Esophagus muscularis mucosa (tissue), 4 donors: ENCODE measurements around the gene RNF126. TPM values are rescaled to one million over a fixed set of nuclear protein-coding genes. Genes with fewer than 3 reads are reported as not detected.
A peak's percentile ranks its signal among the peaks of the same experiment; 100 is the strongest.

Experiments
- DNase-seq: peaks from one replicate; pipeline ENCODE4 v3.0.0-alpha.2; 2017; ENCODE audit errors: extremely low spot score
- H3K27ac ChIP-seq, 4 donors: fragments of 200-600 bp; sonication (generic); replicated peaks in 1 of 4; 1 replicate in 3 of 4; 2 replicates in 1 of 4; pipeline ENCODE4 v1.5.1; 2016 to 2019; ENCODE audit warnings: mild to moderate bottlenecking in 1 of 4
- H3K27me3 ChIP-seq, 4 donors: fragments of 200-600 bp; sonication (generic); one replicate each; pipeline versions ENCODE4 v1.5.1 to v1.6.0; 2016 to 2019
- H3K36me3 ChIP-seq, 4 donors: fragments of 200-600 bp; sonication (generic); one replicate each; pipeline ENCODE4 v1.5.1; 2016 to 2019
- H3K4me1 ChIP-seq, 4 donors: fragments of 200-600 bp; sonication (generic); one replicate each; pipeline ENCODE4 v1.5.1; 2016 to 2019
- H3K4me3 ChIP-seq, 4 donors: fragments of 200-600 bp; sonication (generic); 1 replicate in 2 of 4; 2 replicates in 2 of 4; pipeline ENCODE4 v1.5.1; 2016 to 2019; ENCODE audit warnings: mild to moderate bottlenecking in 4 of 4, moderate library complexity in 1 of 4
- H3K9me3 ChIP-seq, 4 donors: fragments of 200-600 bp; sonication (generic); 1 replicate in 3 of 4; 2 replicates in 1 of 4; pipeline ENCODE4 v1.5.1; 2016 to 2019
- EP300 ChIP-seq: sonication (generic); formaldehyde crosslinking; IDR thresholded peaks from one replicate; pipeline ENCODE4 v1.6.1; 2017; ENCODE audit warnings: antibody characterized with exemption
- POLR2A ChIP-seq: fragments of 450-650 bp; IDR thresholded peaks from one replicate; pipeline ENCODE4 v1.6.1; 2017; ENCODE audit warnings: antibody characterized with exemption, moderate library complexity, mild to moderate bottlenecking, low read depth
- POLR2AphosphoS5 ChIP-seq, 2 donors: sonication (generic); formaldehyde crosslinking; IDR thresholded peaks; one replicate each; pipeline ENCODE4 v1.6.1; 2017; ENCODE audit warnings: antibody characterized with exemption in 2 of 2
- WGBS: methylation state at CpG from one replicate; pipeline ENCODE4 v1.1.5; 2018; 5-methylcytosine and 5-hydroxymethylcytosine counted together
- intact Hi-C: fragments of 100-400 bp; cut with DNase I; formaldehyde crosslinking; loops from one replicate; pipeline ENCODE4 v1.15.1; 2023
- total RNA-seq, 4 donors: library from RNA; depleted of rRNA; stranded (reverse); fragments of >200 nt; gene quantifications; one replicate each; pipeline versions ENCODE4 v1.1.0 to v1.2.1, GENCODE V29; 2016
- TF ChIP-seq, protein P1 (sequence below), 3 experiments: fragments of 200-600 bp in 2 of 3; fragments of 450-650 bp in 1 of 3; sonication (generic) in 2 of 3; IDR thresholded peaks; one replicate each; pipeline ENCODE4 v1.5.1; 2017 to 2019; ENCODE audit warnings: antibody characterized with exemption in 3 of 3, mild to moderate bottlenecking in 2 of 3, moderate library complexity in 1 of 3

The RNF126 gene
- total RNA-seq, 4 donors from 2014 or later: 41.5 to 63.5 (median 62.3) TPM

DNA sequence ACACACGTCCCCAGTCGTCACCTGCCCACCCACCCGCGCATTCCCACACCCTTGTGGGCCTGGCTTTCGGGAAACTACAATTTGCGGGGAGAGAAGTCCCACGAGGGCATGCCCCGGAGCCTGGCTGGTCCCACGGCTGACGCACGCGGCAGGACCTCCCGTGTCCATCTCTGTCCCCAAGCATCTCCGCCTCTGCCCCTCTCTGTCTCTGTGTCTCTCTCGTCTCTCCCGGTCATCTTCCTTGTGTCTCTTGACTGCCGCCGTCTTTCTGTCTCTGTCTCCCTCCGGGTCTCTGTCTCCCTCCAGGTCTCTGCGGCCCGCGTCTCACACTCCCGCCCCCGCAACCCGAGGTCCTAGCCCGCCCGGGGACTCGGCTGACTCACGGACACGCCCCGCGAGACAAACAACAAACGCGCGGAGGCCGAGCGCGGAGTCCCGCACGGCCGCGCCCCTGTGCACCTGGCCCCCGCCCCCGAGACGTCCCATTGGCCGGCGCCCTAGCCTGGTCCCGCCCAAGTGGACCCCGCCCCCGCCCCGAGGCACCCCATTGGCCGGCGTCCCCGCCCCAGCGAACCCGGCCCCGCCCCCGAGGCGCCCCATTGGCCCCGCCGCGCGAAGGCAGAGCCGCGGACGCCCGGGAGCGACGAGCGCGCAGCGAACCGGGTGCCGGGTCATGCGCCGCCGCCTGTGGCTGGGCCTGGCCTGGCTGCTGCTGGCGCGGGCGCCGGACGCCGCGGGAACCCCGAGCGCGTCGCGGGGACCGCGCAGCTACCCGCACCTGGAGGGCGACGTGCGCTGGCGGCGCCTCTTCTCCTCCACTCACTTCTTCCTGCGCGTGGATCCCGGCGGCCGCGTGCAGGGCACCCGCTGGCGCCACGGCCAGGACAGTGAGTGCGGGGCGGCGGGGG is 23.5 kb downstream of the RNF126 start, which contains the start of gene FGF22:
FGF22 (plus strand) TSS at position 627 of the 908 bp plus-strand sequence; CDS start at position 674, 47 bp downstream.
- no peaks in the 10 kb centered on the region for H3K9me3 ChIP-seq
- intact Hi-C loops: no loop called here
- no peak for TF ChIP-seq EP300
- TF ChIP-seq, protein P1, sequence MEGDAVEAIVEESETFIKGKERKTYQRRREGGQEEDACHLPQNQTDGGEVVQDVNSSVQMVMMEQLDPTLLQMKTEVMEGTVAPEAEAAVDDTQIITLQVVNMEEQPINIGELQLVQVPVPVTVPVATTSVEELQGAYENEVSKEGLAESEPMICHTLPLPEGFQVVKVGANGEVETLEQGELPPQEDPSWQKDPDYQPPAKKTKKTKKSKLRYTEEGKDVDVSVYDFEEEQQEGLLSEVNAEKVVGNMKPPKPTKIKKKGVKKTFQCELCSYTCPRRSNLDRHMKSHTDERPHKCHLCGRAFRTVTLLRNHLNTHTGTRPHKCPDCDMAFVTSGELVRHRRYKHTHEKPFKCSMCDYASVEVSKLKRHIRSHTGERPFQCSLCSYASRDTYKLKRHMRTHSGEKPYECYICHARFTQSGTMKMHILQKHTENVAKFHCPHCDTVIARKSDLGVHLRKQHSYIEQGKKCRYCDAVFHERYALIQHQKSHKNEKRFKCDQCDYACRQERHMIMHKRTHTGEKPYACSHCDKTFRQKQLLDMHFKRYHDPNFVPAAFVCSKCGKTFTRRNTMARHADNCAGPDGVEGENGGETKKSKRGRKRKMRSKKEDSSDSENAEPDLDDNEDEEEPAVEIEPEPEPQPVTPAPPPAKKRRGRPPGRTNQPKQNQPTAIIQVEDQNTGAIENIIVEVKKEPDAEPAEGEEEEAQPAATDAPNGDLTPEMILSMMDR (IDR thresholded peaks at IDR 0.05): peak in 1 of 3 experiments; percentile 13
- TF ChIP-seq POLR2AphosphoS5 (IDR thresholded peaks at IDR 0.05): peak in 1 of 2 donors; percentile 59
- H3K36me3 ChIP-seq: peaks cover 0 to 3% (median 0%) of the 10 kb centered on the region in 4 donors
- peak; percentile 99 for DNase-seq
- 8% methylated on average over 27 of the region's 109 CpGs for WGBS
- H3K4me3 ChIP-seq: peak within 1 kb of the TSS; percentile 56 to 63 (median 58)
- peak within 1 kb of the TSS; percentile 61 to 79 (median 70) for H3K27ac ChIP-seq
- H3K4me1 ChIP-seq: peaks cover 14 to 31% (median 23%) of the 10 kb centered on the region in 4 donors
- no peaks in the 10 kb centered on the region for H3K27me3 ChIP-seq

DNA sequence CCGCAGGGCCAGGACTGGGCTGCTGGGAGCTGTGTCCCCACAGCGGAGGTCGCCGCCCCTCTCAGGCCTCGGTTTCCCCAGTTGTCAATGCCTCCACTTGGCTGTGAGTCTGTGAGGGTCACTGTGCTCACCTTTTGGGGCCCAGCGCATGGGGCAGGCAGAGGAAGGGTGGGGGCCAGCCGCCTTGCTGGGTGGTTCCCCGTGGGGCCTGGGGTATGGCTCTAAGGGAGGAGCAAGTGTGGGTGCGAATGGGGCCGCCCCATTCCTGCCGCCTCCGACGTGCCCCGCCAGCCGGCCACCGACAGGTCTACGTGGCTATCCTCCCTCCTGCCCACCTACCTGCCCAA is 24.1 kb downstream of the RNF126 start:
- no peak for TF ChIP-seq EP300
- TF ChIP-seq POLR2AphosphoS5 (IDR thresholded peaks at IDR 0.05): no peak
- TF ChIP-seq, protein P1 (IDR thresholded peaks at IDR 0.05): no peak
- no peak for TF ChIP-seq POLR2A
- intact Hi-C loops: no loop called here
- peak overlapping the region; percentile 56 to 63 (median 58) for H3K4me3 ChIP-seq
- no peaks in the 10 kb centered on the region for H3K36me3 ChIP-seq
- 73% methylated on average over 3 of the region's 17 CpGs for WGBS
- peak overlapping the region in 3 of 4 donors; percentile 31 to 79 (median 73) for H3K27ac ChIP-seq
- no peak for DNase-seq
- no peaks in the 10 kb centered on the region for H3K27me3 ChIP-seq
- H3K4me1 ChIP-seq: peaks cover 20 to 37% (median 29%) of the 10 kb centered on the region in 4 donors
- H3K9me3 ChIP-seq: no peaks in the 10 kb centered on the region

DNA sequence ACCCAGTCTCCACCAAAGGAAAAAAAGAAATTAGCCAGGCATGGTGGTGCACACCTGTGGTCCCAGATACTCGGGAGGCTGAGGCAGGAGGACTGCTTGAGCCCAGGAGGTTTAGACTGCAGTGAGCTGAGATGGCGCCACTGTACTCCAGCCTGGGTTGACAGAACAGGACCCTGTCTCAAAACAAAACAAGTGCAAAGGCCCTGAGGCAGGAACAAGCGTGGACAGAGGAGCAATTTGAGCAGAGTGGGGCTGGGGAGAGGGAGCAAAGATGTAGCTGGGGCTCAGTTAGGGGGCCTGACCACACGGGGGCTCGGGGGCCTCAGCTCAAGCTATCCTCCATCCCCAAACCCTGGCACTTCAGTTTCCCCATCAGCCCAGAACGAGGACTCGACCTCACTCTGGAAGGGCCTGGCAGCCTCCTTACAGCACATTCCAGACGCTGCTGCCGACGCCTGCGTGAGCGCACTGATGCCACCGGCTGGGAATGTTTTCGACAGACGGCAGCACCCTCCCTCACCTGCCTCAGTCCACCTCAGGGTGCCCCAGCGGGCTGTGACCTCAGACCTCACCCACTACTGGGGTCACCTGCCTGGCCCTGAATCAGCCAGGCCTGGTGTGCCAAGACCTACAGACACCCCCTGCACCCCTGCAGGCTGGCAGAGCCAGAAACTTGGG is 27.9 kb downstream of the RNF126 start:
- no peaks in the 10 kb centered on the region for H3K9me3 ChIP-seq
- TF ChIP-seq POLR2A: no peak
- TF ChIP-seq, protein P1 (IDR thresholded peaks at IDR 0.05): no peak
- no peak for TF ChIP-seq EP300
- TF ChIP-seq POLR2AphosphoS5 (IDR thresholded peaks at IDR 0.05): no peak
- H3K36me3 ChIP-seq: peaks cover 0 to 17% (median 10%) of the 10 kb centered on the region in 4 donors
- H3K27ac ChIP-seq: no peak overlapping the region
- intact Hi-C loops: loop anchor here (5.0 kb wide), 1 partner anchor 58 kb away; no protein-coding TSS in a partner anchor
- H3K4me1 ChIP-seq: peaks cover 31 to 65% (median 50%) of the 10 kb centered on the region in 4 donors
- no peaks in the 10 kb centered on the region for H3K27me3 ChIP-seq
- H3K4me3 ChIP-seq: no peak overlapping the region
- 85% methylated on average over 5 of the region's 16 CpGs for WGBS
- no peak for DNase-seq

DNA sequence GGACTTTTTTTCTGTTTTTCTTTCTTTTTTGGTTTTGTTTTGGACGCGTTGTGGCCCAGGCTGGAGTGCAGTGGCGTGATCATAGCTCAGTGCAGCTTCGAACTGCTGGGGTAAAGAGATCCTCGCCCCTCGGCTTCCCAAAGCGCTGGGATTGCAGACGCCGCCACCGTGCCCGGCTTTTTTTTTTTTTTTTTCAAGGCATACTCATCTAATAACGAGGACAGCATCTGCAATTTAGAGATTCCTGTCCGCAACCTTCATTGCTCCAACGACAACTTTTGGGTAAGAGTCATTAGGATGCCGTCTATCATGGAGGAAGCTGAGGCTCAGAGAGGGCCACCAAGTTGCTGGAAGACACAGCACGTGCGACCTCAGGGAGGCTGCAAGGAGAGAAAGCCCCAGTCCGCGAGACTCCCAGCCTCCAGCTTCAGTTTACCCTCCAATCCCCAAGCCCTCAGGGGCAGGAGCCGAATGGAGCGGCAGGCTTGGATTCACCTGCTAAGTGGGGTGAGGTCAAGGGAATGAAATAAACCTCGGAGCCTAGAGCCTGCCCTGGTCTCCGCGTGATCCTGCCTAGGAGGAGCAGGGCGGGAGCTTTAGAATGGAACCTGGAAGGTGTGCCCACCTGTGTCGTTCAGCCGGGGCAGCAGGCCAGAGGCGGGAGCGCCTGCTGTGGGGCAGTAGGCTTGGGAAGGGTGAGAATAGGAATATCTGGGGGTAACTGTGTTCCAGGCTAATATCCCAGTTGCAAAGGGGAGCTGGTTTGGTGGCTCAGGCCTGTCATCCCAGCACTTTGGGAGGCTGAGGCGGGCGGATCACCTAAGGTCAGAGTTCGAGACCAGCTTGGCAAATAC is 29.0 kb downstream of the RNF126 start:
- 17% methylated on average over 26 of the region's 32 CpGs for WGBS
- TF ChIP-seq POLR2A: no peak
- no peak for TF ChIP-seq EP300
- TF ChIP-seq POLR2AphosphoS5 (IDR thresholded peaks at IDR 0.05): no peak
- TF ChIP-seq, protein P1 (IDR thresholded peaks at IDR 0.05): no peak
- Histone ChIP-seq H3K4me1 (peaks cover 27 to 62% (median 48%) of the 10 kb centered on the region in 4 donors), H3K4me3 (peak overlapping the region; percentile 66 to 97 (median 91)), H3K36me3 (peaks cover 5 to 28% (median 18%) of the 10 kb centered on the region in 4 donors), H3K27me3 (no peaks in the 10 kb centered on the region), H3K9me3 (no peaks in the 10 kb centered on the region), H3K27ac (peak overlapping the region; percentile 44 to 81 (median 78))
- no peak for DNase-seq
- intact Hi-C loops: loop anchor here (5.0 kb wide), 1 partner anchor 57 kb away; no protein-coding TSS in a partner anchor
